ENCODE results near the gene LYPD1.

LYPD1 gene

DNA sequence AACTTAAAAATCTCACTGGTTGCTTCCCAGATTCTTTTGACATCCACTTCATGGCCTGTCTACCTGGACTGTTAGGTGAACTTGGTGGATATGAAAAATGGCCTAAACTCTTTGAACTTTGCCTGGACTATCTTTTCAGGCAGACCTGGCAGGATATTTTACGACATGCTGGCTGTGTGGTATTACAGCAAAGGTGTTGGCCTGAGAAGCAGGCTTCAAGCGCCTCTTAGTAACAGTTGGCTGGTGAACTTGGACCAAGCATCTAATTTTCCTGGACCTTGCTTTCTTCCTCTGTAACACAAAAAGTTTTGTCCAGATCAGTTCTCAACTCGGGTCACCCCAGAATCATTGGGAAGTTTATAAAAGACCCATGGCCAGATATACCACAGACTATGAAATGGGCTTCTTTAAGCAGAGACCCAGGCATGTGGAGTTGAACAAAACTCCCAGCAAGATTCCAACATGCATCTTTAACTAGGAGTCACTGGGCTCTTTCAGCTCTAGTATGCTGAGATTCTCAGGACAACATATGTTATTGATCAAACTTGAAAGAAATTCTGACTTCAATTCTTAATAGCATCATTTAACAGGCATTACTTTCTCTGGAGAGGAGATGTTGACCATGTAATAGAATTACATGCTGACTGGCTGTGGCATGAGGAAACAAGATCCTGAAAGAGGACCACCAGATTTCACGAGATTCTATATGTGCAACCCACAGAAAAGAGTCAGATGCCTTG, 4.4 kb downstream of the LYPD1 start (continued):
- TF ChIP-seq KLF17 (tag by site-specific recombination; IDR thresholded peaks at IDR 0.05) (no peak), ZNF202 (tag by site-specific recombination; IDR thresholded peaks at IDR 0.05; ENCODE audit: borderline replicate concordance) (no peak), ZBTB8A (tag by site-specific recombination; IDR thresholded peaks at IDR 0.05) (no peak)
- TF ChIP-seq, protein P1, sequence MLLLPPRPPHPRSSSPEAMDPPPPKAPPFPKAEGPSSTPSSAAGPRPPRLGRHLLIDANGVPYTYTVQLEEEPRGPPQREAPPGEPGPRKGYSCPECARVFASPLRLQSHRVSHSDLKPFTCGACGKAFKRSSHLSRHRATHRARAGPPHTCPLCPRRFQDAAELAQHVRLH (tag by site-specific recombination; IDR thresholded peaks at IDR 0.05): no peak

DNA sequence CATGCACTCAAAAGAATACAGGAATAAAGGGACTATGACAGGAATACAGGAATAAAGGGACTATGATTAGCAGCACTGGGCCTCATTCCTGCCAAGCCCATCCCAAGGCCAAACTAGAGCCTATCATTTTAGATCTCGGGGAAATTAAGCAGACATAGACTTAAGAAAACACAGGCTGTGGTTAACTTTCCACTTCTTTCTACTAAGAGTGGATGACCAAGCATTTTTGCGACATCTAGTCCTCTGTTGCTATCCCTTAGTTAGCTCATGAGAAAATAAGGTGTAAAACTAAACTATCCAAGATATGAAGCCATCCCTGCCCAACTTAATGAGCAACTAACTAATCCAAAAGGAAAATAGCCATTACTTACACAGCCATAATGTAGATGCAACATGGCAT, 5.9 kb downstream of the LYPD1 start:
- Histone ChIP-seq H3K4me3 (ENCODE audit: low read depth, low read length) (no peak overlapping the region), H3K36me3 (ENCODE audit: control insufficient read depth in 2 of 2, insufficient read depth in 1 of 2, low read length in 2 of 2) (peaks cover 0 to 31% of the 10 kb centered on the region in 2 experiments; a peak in 1 of 3 replicates), H3K4me1 (ENCODE audit: control insufficient read depth, insufficient read depth, low read length) (peaks cover 4% of the 10 kb centered on the region; the same call in 1 of the 2 replicates), H3K9me3 (ENCODE audit: control insufficient read depth, insufficient read depth, low read depth, low read length) (no peaks in the 10 kb centered on the region), H3K27ac (ENCODE audit: extremely low read depth, low read depth, low read length) (no peak overlapping the region)
- TF ChIP-seq, protein P2, sequence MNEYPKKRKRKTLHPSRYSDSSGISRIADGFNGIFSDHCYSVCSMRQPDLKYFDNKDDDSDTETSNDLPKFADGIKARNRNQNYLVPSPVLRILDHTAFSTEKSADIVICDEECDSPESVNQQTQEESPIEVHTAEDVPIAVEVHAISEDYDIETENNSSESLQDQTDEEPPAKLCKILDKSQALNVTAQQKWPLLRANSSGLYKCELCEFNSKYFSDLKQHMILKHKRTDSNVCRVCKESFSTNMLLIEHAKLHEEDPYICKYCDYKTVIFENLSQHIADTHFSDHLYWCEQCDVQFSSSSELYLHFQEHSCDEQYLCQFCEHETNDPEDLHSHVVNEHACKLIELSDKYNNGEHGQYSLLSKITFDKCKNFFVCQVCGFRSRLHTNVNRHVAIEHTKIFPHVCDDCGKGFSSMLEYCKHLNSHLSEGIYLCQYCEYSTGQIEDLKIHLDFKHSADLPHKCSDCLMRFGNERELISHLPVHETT (tag by site-specific recombination; IDR thresholded peaks at IDR 0.05): no peak
- TF ChIP-seq ZNF529 (tag by site-specific recombination; IDR thresholded peaks at IDR 0.05; ENCODE audit: insufficient replicate concordance) (no peak), ZNF23 (tag by site-specific recombination; IDR thresholded peaks at IDR 0.05; ENCODE audit: borderline replicate concordance) (no peak), ZNF610 (tag by site-specific recombination; IDR thresholded peaks at IDR 0.05; ENCODE audit: borderline replicate concordance) (no peak), ZBTB7A (tag by site-specific recombination; IDR thresholded peaks at IDR 0.05; ENCODE audit: low read depth) (no peak), GLIS1 (tag by site-specific recombination; IDR thresholded peaks at IDR 0.05) (no peak), ZNF785 (tag by site-specific recombination; IDR thresholded peaks at IDR 0.05) (no peak)
- TF ChIP-seq, protein P3, sequence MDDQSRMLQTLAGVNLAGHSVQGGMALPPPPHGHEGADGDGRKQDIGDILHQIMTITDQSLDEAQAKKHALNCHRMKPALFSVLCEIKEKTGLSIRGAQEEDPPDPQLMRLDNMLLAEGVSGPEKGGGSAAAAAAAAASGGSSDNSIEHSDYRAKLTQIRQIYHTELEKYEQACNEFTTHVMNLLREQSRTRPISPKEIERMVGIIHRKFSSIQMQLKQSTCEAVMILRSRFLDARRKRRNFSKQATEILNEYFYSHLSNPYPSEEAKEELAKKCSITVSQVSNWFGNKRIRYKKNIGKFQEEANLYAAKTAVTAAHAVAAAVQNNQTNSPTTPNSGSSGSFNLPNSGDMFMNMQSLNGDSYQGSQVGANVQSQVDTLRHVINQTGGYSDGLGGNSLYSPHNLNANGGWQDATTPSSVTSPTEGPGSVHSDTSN (CRISPR knock-in tag; IDR thresholded peaks at IDR 0.05): no peak
- TF ChIP-seq, protein P4, sequence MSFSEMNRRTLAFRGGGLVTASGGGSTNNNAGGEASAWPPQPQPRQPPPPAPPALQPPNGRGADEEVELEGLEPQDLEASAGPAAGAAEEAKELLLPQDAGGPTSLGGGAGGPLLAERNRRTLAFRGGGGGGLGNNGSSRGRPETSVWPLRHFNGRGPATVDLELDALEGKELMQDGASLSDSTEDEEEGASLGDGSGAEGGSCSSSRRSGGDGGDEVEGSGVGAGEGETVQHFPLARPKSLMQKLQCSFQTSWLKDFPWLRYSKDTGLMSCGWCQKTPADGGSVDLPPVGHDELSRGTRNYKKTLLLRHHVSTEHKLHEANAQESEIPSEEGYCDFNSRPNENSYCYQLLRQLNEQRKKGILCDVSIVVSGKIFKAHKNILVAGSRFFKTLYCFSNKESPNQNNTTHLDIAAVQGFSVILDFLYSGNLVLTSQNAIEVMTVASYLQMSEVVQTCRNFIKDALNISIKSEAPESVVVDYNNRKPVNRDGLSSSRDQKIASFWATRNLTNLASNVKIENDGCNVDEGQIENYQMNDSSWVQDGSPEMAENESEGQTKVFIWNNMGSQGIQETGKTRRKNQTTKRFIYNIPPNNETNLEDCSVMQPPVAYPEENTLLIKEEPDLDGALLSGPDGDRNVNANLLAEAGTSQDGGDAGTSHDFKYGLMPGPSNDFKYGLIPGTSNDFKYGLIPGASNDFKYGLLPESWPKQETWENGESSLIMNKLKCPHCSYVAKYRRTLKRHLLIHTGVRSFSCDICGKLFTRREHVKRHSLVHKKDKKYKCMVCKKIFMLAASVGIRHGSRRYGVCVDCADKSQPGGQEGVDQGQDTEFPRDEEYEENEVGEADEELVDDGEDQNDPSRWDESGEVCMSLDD (tag by site-specific recombination; IDR thresholded peaks at IDR 0.05): no peak
- ChIA-PET CTCF (interaction anchor here (1.5 kb wide), 1 partner anchor 507 kb away, joined by 8 read pairs; no protein-coding TSS in a partner anchor), POLR2A (no interaction called here)

DNA sequence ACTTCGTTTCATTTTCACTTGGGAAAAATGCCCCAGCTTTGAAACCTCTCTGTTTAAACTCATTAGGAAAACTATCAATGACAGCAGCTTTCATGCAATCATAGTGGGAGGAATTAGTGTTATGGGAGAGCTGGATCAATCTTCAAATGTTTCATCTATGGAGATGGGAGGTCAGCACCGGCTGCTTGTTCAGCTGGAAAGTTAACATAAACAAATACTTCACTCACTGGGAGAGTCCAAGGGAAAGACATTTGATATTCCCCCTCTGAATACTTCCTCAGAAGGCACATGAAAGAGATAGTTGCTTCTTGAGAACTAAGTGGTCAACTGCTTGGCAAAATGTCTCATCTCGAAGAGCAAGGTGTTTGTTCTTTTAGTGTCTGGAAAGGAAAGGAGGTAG, 7.3 kb downstream of the LYPD1 start:
- Histone ChIP-seq H3K27ac (ENCODE audit: extremely low read depth, low read depth, low read length) (no peak overlapping the region), H3K4me3 (ENCODE audit: low read depth, low read length) (no peak overlapping the region), H3K9me3 (ENCODE audit: control insufficient read depth, insufficient read depth, low read depth, low read length) (no peaks in the 10 kb centered on the region), H3K4me1 (ENCODE audit: control insufficient read depth, insufficient read depth, low read length) (peaks cover 4% of the 10 kb centered on the region; the same call in 1 of the 2 replicates), H3K36me3 (ENCODE audit: control insufficient read depth in 2 of 2, insufficient read depth in 1 of 2, low read length in 2 of 2) (peaks cover 0 to 41% of the 10 kb centered on the region in 2 experiments; a peak in 1 of 3 replicates)
- ChIA-PET CTCF (interaction anchor here (0.7 to 1.5 kb wide), 4 partner anchors 11 to 508 kb away, joined by 3 to 8 read pairs (median 5); no protein-coding TSS in a partner anchor), POLR2A (interaction anchor here (1.1 kb wide), 1 partner anchor 47 kb away, joined by 3 read pairs; no protein-coding TSS in a partner anchor)
- TF ChIP-seq OSR2 (tag by site-specific recombination; IDR thresholded peaks at IDR 0.05): peak; percentile 88
- TF ChIP-seq ZNF146 (tag by site-specific recombination; IDR thresholded peaks at IDR 0.05): no peak
- TF ChIP-seq ZNF843 (tag by site-specific recombination; IDR thresholded peaks at IDR 0.05): no peak
- TF ChIP-seq, protein P3 (CRISPR knock-in tag; IDR thresholded peaks at IDR 0.05): no peak
- no peak for TF ChIP-seq ZNF157 (tag by site-specific recombination; IDR thresholded peaks at IDR 0.05)
- TF ChIP-seq ZSCAN16 (tag by site-specific recombination; IDR thresholded peaks at IDR 0.05): no peak
- no peak for TF ChIP-seq ZNF610 (tag by site-specific recombination; IDR thresholded peaks at IDR 0.05; ENCODE audit: borderline replicate concordance)
- peak; percentile 86 for TF ChIP-seq WT1 (tag by site-specific recombination; IDR thresholded peaks at IDR 0.05)
- TF ChIP-seq ZNF175 (tag by site-specific recombination; IDR thresholded peaks at IDR 0.05): no peak
- TF ChIP-seq ZNF140 (tag by site-specific recombination; IDR thresholded peaks at IDR 0.05): no peak
- no peak for TF ChIP-seq ZNF501 (tag by site-specific recombination; IDR thresholded peaks at IDR 0.05)
- 0 out of 2 replicates have a peak, but pooled peaks have one; percentile 21 for TF ChIP-seq ZXDB (tag by site-specific recombination; IDR thresholded peaks at IDR 0.05)
- TF ChIP-seq GLI4 (tag by site-specific recombination; IDR thresholded peaks at IDR 0.05): no peak
- TF ChIP-seq TRIM28 (IDR thresholded peaks at IDR 0.05; ENCODE audit: borderline replicate concordance, low read length): 0 out of 2 replicates have a peak, but pooled peaks have one; percentile 7
